ENCODE measurements around the gene GRIK4.

GRIK4 gene

DNA sequence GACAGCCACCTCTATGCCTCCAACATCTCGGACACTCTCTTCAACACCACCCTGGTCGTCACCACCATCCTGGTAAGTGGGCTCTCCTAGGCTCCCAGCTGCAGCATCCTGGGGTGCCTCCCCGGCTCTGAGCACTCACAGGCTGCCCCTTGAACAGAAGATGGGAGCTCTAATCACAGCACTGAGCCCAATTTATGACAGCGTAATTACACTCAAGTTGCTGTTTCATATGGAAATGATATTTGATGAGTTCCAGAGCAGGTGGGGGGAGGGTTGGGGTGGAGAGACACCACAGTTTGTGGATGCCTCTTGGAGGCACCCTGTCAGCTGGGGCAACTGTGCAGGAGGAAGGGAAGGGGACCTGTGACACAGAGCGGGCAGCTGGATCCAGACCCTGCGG lies 387.0 kb downstream of the GRIK4 start:
- peak; percentile 47 for DNase-seq

DNA sequence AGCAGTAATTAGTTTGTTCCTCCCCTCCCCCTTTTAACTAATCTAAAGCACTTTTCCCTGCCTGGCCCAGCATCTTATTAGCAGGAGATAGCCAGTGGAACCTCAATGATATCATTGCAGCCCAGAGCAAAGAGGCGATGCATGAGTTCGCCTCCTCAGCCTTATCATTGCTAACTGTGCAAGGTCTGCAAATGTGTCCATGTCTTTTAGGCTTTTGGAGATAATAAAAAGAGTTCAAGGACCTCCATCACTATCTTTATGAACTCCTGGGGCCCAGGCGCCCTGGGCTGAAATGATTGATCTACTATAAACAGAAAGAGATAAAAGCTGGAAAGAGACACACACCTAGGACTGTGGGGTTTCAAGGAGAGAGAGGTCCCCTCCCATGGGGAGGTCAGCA lies 388.2 kb downstream of the GRIK4 start:
- DNase-seq = no peak

DNA sequence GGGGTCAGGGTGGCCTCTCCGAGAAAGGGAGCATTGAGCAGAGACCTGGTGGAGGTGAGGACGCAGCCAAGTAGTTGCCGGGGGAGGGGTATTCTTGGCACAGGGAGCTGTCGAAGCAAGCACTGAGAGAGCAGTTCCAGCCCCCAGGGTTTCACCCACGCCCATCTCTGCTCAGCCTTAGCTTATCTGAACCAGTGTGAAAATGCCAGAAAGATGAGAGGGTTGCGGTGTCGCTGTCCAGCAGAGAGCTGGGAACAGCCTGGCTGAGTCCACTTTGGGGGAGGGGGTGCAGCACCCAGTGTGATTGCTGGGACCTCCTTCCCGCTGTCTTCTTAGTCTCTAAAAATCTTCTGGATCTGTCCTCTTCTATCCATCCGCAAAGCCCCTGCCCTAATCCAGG lies 389.1 kb downstream of the GRIK4 start:
- DNase-seq = no peak

DNA sequence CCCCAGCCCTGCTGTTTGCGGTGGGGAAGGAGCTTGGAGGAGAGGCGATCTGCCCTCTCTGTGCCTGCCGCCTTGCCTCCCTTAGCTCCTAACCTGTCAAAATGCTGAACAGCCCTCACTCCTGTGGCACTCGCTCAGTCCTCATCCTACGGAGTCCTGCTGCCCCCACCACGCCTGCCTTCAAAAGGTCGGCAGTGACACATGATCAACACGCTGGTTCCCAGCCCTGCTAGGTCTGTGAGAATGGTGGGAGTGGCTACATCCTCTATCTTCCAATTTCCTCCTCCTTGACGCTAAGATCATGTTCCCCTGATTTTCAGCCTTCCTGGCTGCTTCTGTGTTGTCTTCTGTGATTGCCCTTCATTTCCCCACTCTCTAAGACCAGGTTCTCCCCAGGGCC lies 392.1 kb downstream of the GRIK4 start:
- no peak for DNase-seq

DNA sequence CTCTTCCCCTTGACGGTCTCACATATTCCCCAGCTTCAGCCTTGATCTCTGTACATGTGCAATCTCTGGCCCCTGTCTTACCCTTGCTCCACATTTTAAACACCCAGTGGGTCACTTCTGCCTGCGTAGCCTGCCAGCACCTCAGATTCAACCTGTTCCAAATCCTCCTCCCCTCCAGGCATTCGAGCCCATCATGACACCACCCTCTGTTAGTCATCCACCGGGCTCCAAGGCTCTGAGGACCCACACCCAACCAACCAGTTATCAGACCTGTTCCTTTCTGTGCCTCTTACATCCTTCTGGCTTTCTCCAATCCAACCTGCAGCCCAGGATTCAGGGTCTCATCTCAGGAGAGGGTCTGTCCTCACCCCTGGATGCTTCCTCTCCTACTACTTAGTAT lies 392.6 kb downstream of the GRIK4 start:
- DNase-seq = no peak

DNA sequence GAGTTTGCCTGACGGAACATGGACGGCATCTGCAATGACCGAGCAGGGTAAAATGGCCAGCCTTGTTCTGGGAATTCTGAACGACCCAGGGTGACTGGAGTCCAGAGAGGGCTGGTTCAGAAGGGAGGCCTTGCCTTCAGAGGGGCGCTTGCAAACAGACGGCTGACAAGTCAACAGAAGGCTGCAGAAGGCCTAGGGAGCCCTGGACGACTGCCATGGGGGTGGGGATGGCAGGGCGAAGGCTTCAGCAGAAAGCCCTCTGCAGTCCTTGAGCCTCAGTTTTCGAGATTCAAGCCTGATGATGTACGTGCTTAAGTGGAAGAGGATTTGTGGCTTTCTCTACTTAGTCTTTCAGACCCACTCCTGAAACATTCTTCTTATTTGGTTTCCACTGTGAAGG lies 395.2 kb downstream of the GRIK4 start:
- DNase-seq = no peak

DNA sequence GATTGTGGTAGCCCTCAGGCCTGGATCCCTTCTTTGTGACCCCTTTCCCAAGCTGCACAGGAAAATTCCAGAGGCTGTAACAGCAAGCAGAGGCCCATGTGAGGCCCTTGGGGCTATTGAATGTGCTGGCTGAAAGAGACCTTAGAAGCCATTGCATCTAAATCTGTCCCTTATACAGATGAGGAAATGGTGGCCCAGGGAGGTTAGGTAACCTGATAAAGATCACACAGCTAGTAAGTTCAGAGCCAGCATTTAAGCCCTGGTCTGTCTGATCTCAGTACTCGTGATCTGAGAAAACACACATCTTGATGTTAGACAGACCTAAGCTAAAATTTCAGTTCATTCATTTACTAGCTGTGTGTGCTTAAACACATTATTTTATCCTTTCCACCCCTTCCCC lies 396.4 kb downstream of the GRIK4 start:
- no peak for DNase-seq

DNA sequence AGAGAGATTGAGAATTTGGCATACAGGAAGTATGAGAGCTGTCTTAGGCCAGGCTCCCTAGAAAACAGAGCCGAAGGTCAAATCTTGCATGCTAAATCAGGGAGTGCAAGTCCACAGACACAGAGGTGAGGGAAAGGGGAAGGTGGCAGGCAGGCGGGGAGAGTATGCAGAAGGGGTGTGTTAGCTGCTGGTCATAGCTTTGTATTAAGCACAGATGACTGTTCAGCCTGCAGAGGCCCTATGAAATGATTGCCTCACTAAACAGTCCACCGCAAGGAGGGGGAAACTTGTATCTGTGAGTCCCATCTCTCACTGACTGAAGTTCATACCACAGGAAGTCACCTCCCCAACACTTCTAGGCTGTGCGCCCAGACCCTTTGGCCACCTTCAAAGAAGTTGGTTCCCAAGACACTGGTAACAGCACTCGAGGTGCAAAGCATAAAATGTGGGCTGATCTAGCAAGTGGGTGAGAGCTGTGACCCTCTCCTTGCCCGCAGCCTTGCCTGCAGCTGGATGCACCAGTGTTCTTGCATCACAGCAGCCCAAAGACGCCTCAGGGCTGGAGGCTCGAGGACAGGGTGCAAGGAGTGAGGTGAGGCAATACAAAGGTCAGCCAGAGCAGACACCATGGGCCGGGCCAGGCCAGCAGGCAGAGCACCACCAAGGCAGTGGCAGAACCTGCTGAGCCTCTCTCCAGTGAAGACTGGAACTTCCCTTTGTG lies 397.1 kb downstream of the GRIK4 start:
- DNase-seq = no peak

DNA sequence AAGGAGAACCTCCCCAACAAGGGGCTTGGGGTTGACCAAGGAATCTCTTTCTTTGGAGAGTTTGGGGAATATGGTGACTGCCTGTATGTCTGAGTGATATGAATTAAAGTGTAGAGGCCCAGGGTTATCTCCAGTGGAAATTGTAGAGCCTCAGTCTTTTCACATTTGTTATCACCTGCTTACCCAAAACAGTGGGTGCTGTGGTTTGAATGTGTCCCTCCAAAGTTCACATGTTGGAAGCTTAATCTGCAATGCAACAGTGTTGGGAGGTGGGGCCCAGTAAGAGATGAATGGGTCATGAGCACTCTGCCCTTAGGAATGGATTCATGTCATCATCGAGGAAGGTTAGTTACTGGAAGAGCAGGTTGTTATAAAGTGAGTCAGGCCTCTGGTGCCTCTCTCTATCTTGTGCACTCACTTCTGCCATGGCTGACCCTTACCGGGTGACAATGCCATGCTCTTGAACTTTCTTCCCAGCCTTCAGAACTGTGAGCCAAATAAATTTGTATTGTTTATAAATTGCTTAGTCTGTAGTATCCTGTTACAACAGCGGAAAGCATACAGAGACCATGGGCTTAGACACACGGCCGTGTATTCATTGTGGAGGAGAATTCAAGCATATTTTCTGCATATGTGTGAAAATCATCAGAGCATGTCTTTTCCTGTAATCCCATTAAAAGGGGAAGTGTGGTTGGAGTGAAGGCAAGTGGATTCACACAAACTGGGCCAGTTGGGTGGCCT lies 398.3 kb downstream of the GRIK4 start:
- no peak for DNase-seq

DNA sequence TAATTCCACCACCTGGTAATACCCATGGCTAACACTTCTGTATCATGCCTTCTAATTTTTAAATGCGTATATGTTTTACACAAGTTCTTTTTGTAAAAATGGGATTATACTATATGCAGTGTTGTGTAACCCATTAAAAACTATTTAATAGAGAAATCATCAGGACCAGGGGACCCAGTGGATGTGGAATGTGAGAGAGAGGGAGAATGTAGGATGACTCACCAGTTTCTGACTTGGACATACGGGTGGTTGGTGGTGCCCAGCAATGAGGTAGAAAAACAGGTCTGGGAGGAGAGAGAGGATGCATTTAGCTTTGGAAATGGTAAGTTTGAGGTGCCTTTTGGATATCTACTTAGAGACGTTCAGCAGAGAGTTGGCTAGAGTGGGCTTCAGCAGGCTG lies 400.4 kb downstream of the GRIK4 start:
- no peak for DNase-seq

DNA sequence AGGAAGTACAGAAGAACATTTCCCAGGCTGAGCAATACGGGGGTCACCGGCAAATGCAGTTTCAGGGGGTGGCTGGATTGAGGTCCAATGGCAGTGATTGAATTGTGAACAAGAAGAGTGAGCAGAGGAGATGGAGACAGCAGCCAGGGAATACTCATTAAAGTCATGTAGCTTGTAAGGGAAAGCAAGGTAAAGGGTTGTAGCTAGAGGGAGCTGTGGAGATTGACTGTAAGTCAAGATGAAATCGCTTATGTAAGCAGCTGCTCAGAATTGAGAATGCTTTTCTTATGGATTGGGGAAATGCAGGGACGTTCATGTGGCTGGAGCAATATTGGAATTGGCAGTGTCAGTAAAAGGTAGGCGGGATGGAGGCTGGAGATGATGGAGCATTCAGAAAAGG lies 401.0 kb downstream of the GRIK4 start:
- DNase-seq = peak; percentile 48

DNA sequence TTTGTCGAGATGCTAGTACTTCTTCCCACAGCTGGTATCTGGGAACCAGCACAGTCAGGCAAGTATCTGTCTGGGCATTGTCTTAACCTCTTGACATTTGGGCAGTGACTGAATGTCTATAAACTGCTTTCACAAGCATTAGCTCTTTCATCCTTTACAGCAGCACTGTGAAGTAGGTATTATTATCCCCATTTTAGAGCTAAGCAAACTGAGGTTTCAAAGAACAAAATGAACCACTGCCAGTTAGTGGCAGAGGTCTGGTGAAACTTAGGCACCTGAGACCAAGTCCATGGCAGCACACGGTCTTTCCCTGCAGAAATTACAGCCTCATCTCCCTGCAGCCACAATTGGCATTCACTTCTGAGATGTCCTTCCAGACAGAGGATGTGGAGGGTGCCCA lies 401.4 kb downstream of the GRIK4 start:
- no peak for DNase-seq

DNA sequence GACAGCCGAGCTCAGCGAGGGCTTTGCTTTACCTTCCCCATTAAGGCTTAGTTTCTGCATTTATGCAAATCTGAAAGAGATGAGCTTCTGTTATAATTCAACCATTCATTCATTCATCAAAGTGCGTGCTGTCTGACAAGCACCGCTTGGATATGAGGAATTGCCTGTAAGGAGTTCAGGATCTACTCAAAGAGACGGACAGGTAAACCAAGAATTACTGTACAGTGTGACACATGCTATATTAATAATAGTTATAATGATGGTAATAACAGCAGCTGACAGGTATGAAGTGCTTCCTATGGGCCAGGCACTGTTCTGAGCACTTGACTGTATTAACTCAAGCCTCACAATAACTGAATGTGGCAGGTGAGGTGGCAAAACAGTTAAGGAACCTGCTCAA lies 402.5 kb downstream of the GRIK4 start:
- no peak for DNase-seq

DNA sequence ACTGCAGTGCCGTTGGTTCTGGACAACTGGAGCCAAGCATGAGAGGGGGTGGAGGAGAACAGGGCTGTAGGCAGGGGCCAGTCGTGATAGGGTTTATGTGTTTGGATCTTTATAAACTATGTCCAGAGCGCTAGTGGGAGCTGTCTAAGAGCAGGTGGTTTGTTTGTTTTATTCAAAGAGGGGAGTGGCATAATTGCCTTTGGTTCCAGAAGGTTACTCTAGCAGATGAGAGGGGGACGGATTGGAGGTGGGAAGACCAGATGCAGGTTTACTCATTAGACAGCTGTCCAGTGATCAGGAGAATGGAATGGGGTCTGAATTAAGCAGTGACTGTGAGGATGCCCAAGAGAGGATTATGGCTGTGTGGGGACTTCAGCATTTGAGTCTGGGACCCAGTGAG lies 403.1 kb downstream of the GRIK4 start:
- DNase-seq = no peak

DNA sequence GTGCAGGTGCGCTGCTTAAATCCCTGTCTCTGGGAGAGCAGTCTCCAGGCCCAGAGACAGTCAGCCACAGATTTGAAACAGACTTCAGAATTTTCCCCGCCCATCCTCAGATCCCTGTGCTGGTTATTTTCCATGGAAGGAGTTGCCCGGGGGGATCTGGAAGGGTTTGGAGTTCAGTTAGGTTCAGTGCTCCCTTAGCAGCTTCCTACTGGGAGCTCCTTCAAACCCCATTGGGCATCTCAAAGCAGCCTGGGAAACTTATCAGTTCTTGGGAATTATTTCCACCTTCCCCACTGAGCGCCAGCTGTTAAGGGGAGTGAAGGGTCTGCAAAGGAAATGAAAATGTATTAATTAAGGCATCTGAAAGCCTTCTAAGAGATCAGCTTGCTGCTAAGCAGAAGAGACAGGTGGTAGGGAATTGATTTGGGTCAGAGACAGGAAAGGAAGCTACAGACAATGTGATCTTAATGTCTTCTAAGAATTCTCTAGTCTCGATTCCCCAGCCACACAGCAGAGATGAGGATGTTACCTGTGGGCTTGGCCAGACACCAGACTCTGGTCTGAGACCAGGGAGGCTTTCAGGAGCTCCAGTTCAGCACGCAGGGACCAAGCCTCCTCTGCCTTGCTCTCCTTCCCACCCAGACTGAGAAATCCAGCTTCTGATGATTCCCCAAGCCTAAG lies 406.2 kb downstream of the GRIK4 start:
- DNase-seq = no peak

DNA sequence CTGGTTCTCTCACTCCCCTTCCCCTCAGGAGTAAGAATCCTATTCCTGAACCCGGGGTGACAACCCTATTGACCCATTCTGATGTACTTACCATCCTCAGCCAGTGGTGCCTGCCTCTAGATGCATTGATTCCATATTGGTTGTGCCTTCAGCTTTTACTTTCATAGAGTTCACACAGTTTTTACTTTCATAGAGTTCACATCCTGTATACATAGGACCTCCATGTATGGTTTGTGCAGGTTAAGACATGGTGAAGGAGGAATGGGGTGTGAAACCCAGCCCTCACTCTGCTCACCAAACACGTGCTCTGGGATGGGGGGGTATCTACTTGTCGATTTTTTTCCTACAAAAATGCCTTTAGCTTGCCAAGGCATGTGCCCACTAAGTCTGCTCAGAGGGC lies 406.7 kb downstream of the GRIK4 start:
- DNase-seq = no peak

DNA sequence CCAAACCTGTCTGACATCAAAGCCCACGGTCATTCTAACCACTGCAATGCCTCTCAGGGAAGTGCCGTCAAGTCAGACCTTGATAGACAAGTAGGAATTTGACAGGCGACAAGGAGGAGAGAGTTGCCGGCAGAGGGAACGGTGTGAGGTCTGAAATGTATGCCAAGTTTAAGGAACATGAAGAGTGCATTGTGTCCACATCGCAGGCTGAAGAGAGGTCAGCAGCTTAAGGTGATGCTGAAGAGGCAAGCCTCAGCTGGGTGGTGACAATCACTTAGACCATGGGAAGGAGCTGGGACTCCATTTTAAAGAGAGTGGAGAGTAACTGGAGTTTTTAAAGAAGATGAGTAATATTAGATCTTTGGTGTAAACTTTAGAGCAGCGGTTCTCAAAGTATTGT lies 407.5 kb downstream of the GRIK4 start:
- DNase-seq = no peak

DNA sequence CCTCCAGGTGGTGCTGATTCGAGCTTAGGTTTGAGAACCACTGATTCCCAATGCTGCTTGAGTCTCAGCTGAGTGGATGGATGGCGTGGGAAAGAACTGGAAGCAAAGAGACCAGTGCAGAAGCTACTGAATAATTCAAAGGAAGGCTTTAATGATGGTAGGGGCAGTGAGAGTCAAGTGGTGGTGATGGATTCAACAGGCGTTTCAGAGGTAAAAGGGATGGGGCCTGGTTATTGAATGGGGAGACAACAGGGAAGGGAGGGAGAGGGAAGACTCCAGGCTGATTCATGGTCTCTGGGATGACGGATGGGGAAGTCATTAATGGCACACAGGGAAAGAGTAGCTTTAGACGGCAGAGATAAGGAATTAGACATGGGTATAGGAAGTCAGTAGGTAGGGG lies 408.0 kb downstream of the GRIK4 start:
- no peak for DNase-seq

DNA sequence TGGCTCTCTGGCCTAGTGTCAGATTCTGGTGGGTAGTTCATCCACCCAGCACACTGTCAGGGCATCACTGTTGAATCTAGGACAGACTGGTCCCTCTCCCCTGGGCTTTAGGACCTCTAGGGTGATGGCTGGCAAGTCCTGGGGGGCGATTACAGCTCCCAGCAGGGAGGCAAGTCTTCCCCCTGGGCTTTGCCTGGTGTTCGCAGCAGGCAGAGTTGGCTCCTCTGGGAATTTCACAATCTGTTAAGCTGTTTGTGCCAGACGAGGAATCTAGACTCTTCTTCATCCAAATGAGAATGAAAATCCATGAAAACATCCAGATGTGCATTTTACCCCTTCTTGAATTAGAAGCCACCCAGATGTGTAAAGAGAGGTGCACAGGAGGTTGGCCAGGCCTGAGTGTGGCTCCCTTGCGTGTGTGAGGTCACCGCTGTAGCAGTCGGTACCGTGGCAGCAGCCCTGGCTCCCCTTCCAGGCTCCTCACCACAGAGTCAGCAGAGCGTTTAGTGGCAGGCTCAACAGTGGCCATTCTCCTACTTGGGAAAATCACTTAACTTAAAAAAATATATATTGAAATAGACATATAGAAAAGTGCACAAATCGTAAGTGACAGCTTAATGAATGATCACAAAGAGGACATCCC lies 412.4 kb downstream of the GRIK4 start:
- no peak for DNase-seq

DNA sequence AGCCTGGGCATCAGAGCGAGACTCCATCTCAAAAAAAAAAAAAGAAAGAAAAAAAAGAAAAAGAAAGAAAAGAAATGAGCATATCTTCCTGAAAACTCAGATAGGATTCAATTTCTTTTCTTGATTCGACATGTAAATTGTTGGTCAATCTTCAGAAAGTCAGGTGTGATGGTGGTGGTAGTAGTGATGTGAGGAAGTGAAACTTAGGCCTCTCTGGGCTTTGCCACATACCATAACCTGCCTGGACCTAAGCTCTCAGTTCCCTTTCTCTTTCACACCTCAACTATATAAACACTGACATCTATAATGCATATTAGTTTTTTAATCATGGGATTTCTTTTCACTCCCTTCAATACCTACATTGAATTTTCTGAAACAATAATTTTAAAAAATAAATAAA lies 414.4 kb downstream of the GRIK4 start:
- no peak for DNase-seq

DNA sequence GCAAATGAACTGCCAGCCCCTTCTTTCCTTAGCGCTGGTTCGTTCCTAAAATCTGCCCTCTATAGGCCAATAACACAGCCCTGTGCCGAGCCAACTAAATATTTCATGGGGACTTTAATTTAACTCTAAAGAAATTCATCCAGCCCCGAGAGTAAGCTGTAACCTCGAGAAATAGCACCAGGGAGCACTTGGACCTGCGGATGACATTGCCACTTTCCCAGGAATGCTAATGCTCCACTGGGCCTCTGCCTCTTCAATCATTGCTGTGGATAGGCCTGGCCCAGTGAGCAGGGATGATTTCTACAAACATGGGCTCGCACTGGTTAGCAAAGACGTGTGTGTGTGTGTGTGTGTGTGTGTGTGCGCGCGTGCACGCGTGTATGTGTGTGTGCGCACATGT lies 417.1 kb downstream of the GRIK4 start:
- DNase-seq = no peak

DNA sequence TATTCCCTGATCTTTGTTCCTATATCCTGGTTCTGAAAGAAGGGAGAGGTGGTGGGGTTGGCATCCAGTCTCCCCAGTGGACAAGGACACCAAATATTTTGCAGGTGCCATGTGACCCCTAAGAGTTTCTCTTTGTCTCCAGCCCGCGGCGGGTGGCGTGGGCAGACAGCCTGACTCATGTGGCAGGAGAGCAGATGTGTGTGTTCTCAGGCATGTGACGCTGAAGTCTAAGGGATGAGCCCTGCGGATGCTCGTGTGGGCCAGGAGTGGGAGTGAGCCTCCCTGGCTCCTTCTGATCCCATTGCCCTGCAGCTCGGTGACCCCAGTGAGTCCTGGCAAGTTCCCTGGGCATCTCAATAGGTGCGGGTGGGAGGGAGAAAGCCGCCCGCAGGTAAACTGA lies 417.5 kb downstream of the GRIK4 start:
- no peak for DNase-seq

DNA sequence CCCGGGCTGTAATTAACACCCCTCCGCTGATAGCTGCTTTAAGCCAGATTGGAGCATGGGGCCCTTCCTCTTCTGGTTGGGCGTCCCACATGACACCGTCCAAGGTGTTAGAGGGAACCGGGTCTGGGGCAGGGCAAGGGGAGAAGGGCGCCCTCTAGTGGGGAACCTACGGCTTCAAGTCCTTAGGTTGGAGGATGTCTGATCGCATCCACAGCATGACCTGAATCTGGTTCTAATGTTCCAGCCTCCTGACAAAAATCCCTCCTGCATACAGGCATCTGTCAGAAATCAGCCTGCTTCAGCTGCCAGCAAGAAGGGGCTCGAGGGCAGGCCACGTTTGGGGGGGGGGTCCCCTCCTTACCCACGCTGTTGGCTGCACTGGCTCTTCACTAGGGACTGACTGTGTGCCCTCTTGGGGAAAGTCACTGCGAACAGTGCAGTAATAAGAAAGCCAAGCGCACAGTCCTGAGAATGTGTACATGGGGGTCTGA lies 418.2 kb downstream of the GRIK4 start:
- peak; percentile 61 for DNase-seq
